Right lobe of liver (tissue), 4 donors: ENCODE data around the gene HOXD3.

ENCODE experiments used
- CTCF ChIP-seq, 4 donors: fragments of 200-600 bp in 3 of 4; fragments of 450-650 bp in 1 of 4; IDR thresholded peaks; one replicate each; pipeline versions ENCODE4 v1.5.1 to v1.8.0; 2016 to 2022; ENCODE audit warnings: antibody characterized with exemption in 4 of 4, mild to moderate bottlenecking in 2 of 4
- POLR2A ChIP-seq: fragments of 450-650 bp; IDR thresholded peaks from one replicate; pipeline ENCODE4 v1.6.1; 2017; ENCODE audit warnings: antibody characterized with exemption, mild to moderate bottlenecking
- donor health status: DM: no; HTN: no; CAD: no.
- donor health status: DM: no; HTN: no; CAD: no.
- donor health status: DM: no; HTN: yes; CAD: no.

- TF ChIP-seq POLR2A (no peak), CTCF (IDR thresholded peaks at IDR 0.05) (no peak)
These were observed 29.4 kb upstream of the HOXD3 start for GRCh38 chr2:176127774-176128072.
